K562 (cell line): Measurements from ENCODE around the gene PTH2. TPM values are rescaled to one million over a fixed set of nuclear protein-coding genes. Genes with fewer than 3 reads are reported as not detected.

Experiments
- ARNT ChIP-seq, 2 experiments: fragments of 450-650 bp; IDR thresholded peaks; 2 replicates each; pipeline ENCODE4 v1.6.1; 2016; ENCODE audit warnings: mild to moderate bottlenecking in 1 of 2
- BHLHE40 ChIP-seq: IDR thresholded peaks from 2 replicates; pipeline ENCODE4 v1.6.1; 2011; ENCODE audit warnings: low read length, improper control_type of control experiment
- CREBBP ChIP-seq: IDR thresholded peaks from one replicate; pipeline ENCODE4 v1.6.1; 2012; ENCODE audit warnings: low read depth, mild to moderate bottlenecking, control low read depth, inconsistent platforms, low read length
- FOXK1 ChIP-seq: sonication (generic); formaldehyde crosslinking; IDR thresholded peaks from 2 replicates; pipeline ENCODE4 v1.8.0; 2022; ENCODE audit warnings: missing genetic modification reagents, mild to moderate bottlenecking, borderline replicate concordance
- FOXP1 ChIP-seq: sonication (generic); formaldehyde crosslinking; IDR thresholded peaks from 2 replicates; pipeline ENCODE4 v1.8.0; 2022; ENCODE audit warnings: mild to moderate bottlenecking, missing genetic modification reagents
- HDAC3 ChIP-seq: fragments of 450-650 bp; IDR thresholded peaks from 2 replicates; pipeline ENCODE4 v1.6.1; 2018; ENCODE audit warnings: borderline replicate concordance, mild to moderate bottlenecking, moderate library complexity; ENCODE audit not compliant: partially characterized antibody
- HDAC6 ChIP-seq: IDR thresholded peaks from 2 replicates; pipeline ENCODE4 v1.6.1; 2012; ENCODE audit warnings: low read depth, mild to moderate bottlenecking, control low read depth, inconsistent platforms, low read length, moderate library complexity
- HDAC8 ChIP-seq: fragments of 450-650 bp; IDR thresholded peaks from 2 replicates; pipeline ENCODE4 v1.6.1; 2016; ENCODE audit warnings: mild to moderate bottlenecking, missing genetic modification characterization, moderate library complexity, missing compliant biosample characterization
- HDGF ChIP-seq: fragments of 450-650 bp; IDR thresholded peaks from 2 replicates; pipeline ENCODE4 v1.6.1; 2016
- MCM5 ChIP-seq: fragments of 450-650 bp; IDR thresholded peaks from 2 replicates; pipeline ENCODE4 v1.6.1; 2016; ENCODE audit warnings: low read depth
- MTA3 ChIP-seq: fragments of 450-650 bp; formaldehyde crosslinking; IDR thresholded peaks from 2 replicates; pipeline ENCODE4 v1.6.1; 2017; ENCODE audit warnings: mild to moderate bottlenecking, borderline replicate concordance
- NFE2L1 ChIP-seq: fragments of 450-650 bp; IDR thresholded peaks from 2 replicates; pipeline ENCODE4 v1.6.1; 2016; ENCODE audit warnings: missing genetic modification characterization, low read depth, mild to moderate bottlenecking, missing compliant biosample characterization, moderate library complexity, borderline replicate concordance
- NKRF ChIP-seq: fragments of 450-650 bp; IDR thresholded peaks from 2 replicates; pipeline ENCODE4 v1.6.1; 2016; ENCODE audit warnings: borderline replicate concordance
- PTTG1 ChIP-seq: fragments of 450-650 bp; IDR thresholded peaks from 2 replicates; pipeline ENCODE4 v1.6.1; 2016; ENCODE audit warnings: low read depth, mild to moderate bottlenecking, missing genetic modification characterization, missing compliant biosample characterization
- TAF1 ChIP-seq: IDR thresholded peaks from 2 replicates; pipeline ENCODE4 v1.6.1; 2011; ENCODE audit warnings: mild to moderate bottlenecking, low read length, moderate library complexity; ENCODE audit not compliant: insufficient read depth, control insufficient read depth, severe bottlenecking; ENCODE audit errors: extremely low read depth
- TFE3 ChIP-seq: fragments of 450-650 bp; formaldehyde crosslinking; IDR thresholded peaks from 2 replicates; pipeline ENCODE4 v1.4.0; 2020; ENCODE audit warnings: mild to moderate bottlenecking, mixed read lengths
- YY1 ChIP-seq, 3 experiments: IDR thresholded peaks; 2 replicates each; pipeline ENCODE4 v1.6.1; 2011; ENCODE audit warnings: low read length in 2 of 3, mild to moderate bottlenecking in 2 of 3, moderate library complexity in 2 of 3, borderline replicate concordance in 1 of 3, control low read depth in 1 of 3, low read depth in 1 of 3; ENCODE audit not compliant: insufficient read depth in 3 of 3, insufficient replicate concordance in 2 of 3, control insufficient read depth in 1 of 3, insufficient read length in 1 of 3; ENCODE audit errors: extremely low read depth in 1 of 3
- ZBTB34 ChIP-seq: fragments of 250-450 bp; sonication (Bioruptor Pico); IDR thresholded peaks from 2 replicates; pipeline ENCODE4 v1.8.0; 2021; ENCODE audit warnings: mild to moderate bottlenecking, moderate library complexity
- polyA plus RNA-seq, 8 experiments: library from polyadenylated mRNA; depleted of rRNA in 4 of 8; stranded (reverse) in 5 of 8; unstranded in 3 of 8; fragments of >200 nt; fragmentation: Nextera tagmentation in 2 of 8; fragmentation: Illumina TruSeq in 1 of 8; extraction: Ambion mirVana in 2 of 8; extraction: Trizol in 1 of 8; gene quantifications; 2 replicates each; pipeline versions ENCODE4 v1.2.1 to v1.2.3, GENCODE V29; 2011 to 2014; ENCODE audit warnings: inconsistent platforms in 1 of 8, missing spikeins in 1 of 8
- total RNA-seq, 7 experiments: library from RNA; depleted of rRNA in 6 of 7; stranded (reverse); fragments of >200 nt in 6 of 7; fragmentation: Illumina TruSeq in 2 of 7; extraction: Trizol in 2 of 7; gene quantifications; 2 replicates each; pipeline versions ENCODE4 v1.2.1 to v1.2.3, GENCODE V29; 2011 to 2021; ENCODE audit warnings: low replicate concordance in 1 of 7
- TF ChIP-seq, protein P1 (sequence below): sonication (generic); formaldehyde crosslinking; IDR thresholded peaks from 2 replicates; pipeline ENCODE4 v1.8.0; 2022; ENCODE audit warnings: mild to moderate bottlenecking, missing genetic modification reagents, borderline replicate concordance

PTH2 gene
- total and polyA plus RNA-seq, 9 of the 15 experiments (the other 6 are each of a cell fraction or from before 2014, with no cell fraction given): 1.3 TPM; not detected in 8

DNA sequence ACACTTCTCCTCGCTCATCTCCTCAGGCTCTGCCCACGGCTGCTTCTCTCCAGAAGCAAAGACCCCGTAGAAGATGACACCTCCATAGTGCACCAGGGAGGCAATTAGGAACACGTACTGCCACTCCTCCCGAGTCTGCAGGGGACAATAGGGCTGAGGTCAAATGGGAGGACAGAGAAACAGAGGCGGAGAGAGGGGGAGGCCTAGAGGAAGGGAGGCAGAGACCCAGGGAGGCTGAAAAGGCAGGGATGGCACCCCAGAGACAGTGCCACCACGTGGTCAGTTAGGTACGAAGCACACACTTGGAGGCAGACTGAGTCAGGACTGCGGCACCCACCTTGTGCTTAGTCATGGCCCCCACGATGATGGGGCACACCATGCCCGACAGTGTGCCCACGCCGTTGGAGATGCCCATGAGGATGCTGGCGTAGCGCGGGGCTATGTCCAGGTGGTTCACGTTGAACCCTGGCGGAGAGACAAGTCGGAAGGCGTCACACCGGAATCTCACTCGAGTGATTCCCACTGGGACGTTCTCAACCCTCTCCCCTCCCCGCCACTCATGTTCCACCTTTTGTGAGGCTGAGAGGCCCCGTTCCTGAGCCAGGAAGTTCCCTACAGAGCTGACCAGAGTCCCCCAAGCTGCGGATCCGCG lies 7.6 kb upstream of the PTH2 start (continued):
- TF ChIP-seq YY1 (IDR thresholded peaks at IDR 0.05; ENCODE audit: borderline replicate concordance in 1 of 3, control insufficient read depth in 1 of 3, extremely low read depth in 1 of 3, insufficient read depth in 3 of 3, insufficient read length in 1 of 3, insufficient replicate concordance in 2 of 3, low read depth in 1 of 3, low read length in 2 of 3) (peak in 2 of 3 experiments; percentile 29 to 37), HDAC3 (no peak), NFE2L1 (tag) (no peak), CREBBP (no peak), ARNT (IDR thresholded peaks at IDR 0.05) (peak in 1 of 2 experiments; percentile 28; a peak in 1 of 4 replicates), TFE3 (CRISPR knock-in tag) (no peak), HDAC8 (0 out of 2 replicates have a peak, but pooled peaks have one; percentile 21), FOXK1 (CRISPR knock-in tag) (peak; percentile 79; the same call in 1 of the 2 replicates), HDGF (no peak; the same call in 1 of the 2 replicates), MTA3 (no peak; the same call in 1 of the 2 replicates), ZBTB34 (no peak), NKRF (no peak), HDAC6 (no peak), BHLHE40 (no peak), PTTG1 (tag) (no peak), FOXP1 (CRISPR knock-in tag) (peak; percentile 42; the same call in 1 of the 2 replicates), MCM5 (no peak), TAF1 (no peak)
- TF ChIP-seq, protein P1, sequence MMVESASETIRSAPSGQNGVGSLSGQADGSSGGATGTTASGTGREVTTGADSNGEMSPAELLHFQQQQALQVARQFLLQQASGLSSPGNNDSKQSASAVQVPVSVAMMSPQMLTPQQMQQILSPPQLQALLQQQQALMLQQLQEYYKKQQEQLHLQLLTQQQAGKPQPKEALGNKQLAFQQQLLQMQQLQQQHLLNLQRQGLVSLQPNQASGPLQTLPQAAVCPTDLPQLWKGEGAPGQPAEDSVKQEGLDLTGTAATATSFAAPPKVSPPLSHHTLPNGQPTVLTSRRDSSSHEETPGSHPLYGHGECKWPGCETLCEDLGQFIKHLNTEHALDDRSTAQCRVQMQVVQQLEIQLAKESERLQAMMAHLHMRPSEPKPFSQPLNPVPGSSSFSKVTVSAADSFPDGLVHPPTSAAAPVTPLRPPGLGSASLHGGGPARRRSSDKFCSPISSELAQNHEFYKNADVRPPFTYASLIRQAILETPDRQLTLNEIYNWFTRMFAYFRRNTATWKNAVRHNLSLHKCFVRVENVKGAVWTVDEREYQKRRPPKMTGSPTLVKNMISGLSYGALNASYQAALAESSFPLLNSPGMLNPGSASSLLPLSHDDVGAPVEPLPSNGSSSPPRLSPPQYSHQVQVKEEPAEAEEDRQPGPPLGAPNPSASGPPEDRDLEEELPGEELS (CRISPR knock-in tag): peak; percentile 58; the same call in 1 of the 2 replicates
